Endodermal cell (in vitro differentiated cells): ENCODE results near the gene LILRA6. TPM values are rescaled to one million over a fixed set of nuclear protein-coding genes. Genes with fewer than 3 reads are reported as not detected.
"Not testable (repeated sequence)": the region's sequence is repeated elsewhere in the genome, so short reads cannot be mapped to it uniquely, and the experiment has no call there.

Experiments
- DNase-seq: peaks from one replicate; pipeline ENCODE4 v3.0.0-alpha.2; 2017
- H3K27ac ChIP-seq: 2 replicates; pipeline ENCODE4 v1.5.1; 2013; ENCODE audit warnings: mild to moderate bottlenecking, low read depth, low read length, moderate library complexity
- H3K27me3 ChIP-seq: 2 replicates; pipeline ENCODE4 v1.6.1; 2013; ENCODE audit warnings: mild to moderate bottlenecking, low read length, moderate library complexity; ENCODE audit not compliant: insufficient read depth, control insufficient read depth, poor library complexity, severe bottlenecking
- H3K36me3 ChIP-seq: 2 replicates; pipeline ENCODE4 v1.7.0; 2013; ENCODE audit warnings: mild to moderate bottlenecking, low read length, moderate library complexity; ENCODE audit not compliant: control insufficient read depth, insufficient read depth
- H3K4me1 ChIP-seq: one replicate; pipeline ENCODE4 v1.7.0; 2013; ENCODE audit warnings: low read length; ENCODE audit not compliant: control insufficient read depth, insufficient read depth
- H3K4me3 ChIP-seq: 2 replicates; pipeline ENCODE4 v1.5.1; 2013; ENCODE audit warnings: mild to moderate bottlenecking, low read length, moderate library complexity
- H3K9ac ChIP-seq: 2 replicates; pipeline ENCODE4 v1.6.1; 2013; ENCODE audit warnings: mild to moderate bottlenecking, low read length, moderate library complexity; ENCODE audit not compliant: poor library complexity, severe bottlenecking; ENCODE audit errors: extremely low read depth
- H3K9me3 ChIP-seq: 2 replicates; pipeline ENCODE4 v1.6.1; 2013; ENCODE audit warnings: mild to moderate bottlenecking, low read length, moderate library complexity; ENCODE audit not compliant: control insufficient read depth
- H3K27ac Mint-ChIP-seq: 2 replicates; pipeline ENCODE4 v1.8.0; 2020; ENCODE audit warnings: mixed read lengths
- H3K27me3 Mint-ChIP-seq: 2 replicates; pipeline ENCODE4 v1.8.0; 2021; ENCODE audit warnings: mild to moderate bottlenecking, mixed read lengths; ENCODE audit not compliant: insufficient read depth
- H3K36me3 Mint-ChIP-seq: 2 replicates; pipeline ENCODE4 v1.8.0; 2020; ENCODE audit warnings: low read depth, mixed read lengths
- H3K4me1 Mint-ChIP-seq: 2 replicates; pipeline ENCODE4 v1.8.0; 2020; ENCODE audit warnings: mixed read lengths
- H3K4me3 Mint-ChIP-seq: 2 replicates; pipeline ENCODE4 v1.8.0; 2020; ENCODE audit warnings: mild to moderate bottlenecking, moderate library complexity, mixed read lengths
- H3K9me3 Mint-ChIP-seq: 2 replicates; pipeline ENCODE4 v1.8.0; 2020; ENCODE audit warnings: mild to moderate bottlenecking, mixed read lengths
- CTCF ChIP-seq: fragments of 200-600 bp; sonication (generic); conservative IDR thresholded peaks from 2 replicates; pipeline ENCODE4 v1.5.0; 2021; ENCODE audit warnings: antibody characterized with exemption, mild to moderate bottlenecking
- WGBS, 2 experiments: methylation state at CpG; one replicate each; pipeline versions ENCODE4 v1.1.5 to v1.1.7; 2013; ENCODE audit warnings: missing lambda C conversion rate in 2 of 2, mixed read lengths in 1 of 2; ENCODE audit not compliant: insufficient coverage in 1 of 2, insufficient read length in 1 of 2; 5-methylcytosine and 5-hydroxymethylcytosine counted together
- total RNA-seq, 2 donors: library from RNA; stranded (reverse); fragmentation: NEBNext Ultra II Directional in 1 of 2; extraction: Animal tissue kit (Norgen Biotek cat#: 25700) in 1 of 2; gene quantifications; 2 replicates in 1 of 2; 3 replicates in 1 of 2; pipeline ENCODE4 v1.2.1, GENCODE V29; 2021

Gene LILRA6
- total RNA-seq, 2 donors from 2014 or later: not detected

GRCh38 chr19:54207983-54208783 is 34.4 kb downstream of the LILRA6 start:
- H3K9me3 ChIP-seq: no peaks in the 10 kb centered on the region
- Mint-ChIP-seq H3K27me3 (no peaks in the 10 kb centered on the region), H3K4me3 (no peak overlapping the region), H3K36me3 (peaks cover 69% of the 10 kb centered on the region), H3K27ac (peak overlapping the region; percentile 91), H3K9me3 (no peaks in the 10 kb centered on the region), H3K4me1 (peaks cover 36% of the 10 kb centered on the region)
- peak overlapping the region; percentile 16 for H3K27ac ChIP-seq
- H3K9ac ChIP-seq: no peak overlapping the region
- H3K36me3 ChIP-seq: peaks cover 46% of the 10 kb centered on the region
- no peaks in the 10 kb centered on the region for H3K27me3 ChIP-seq
- peaks cover 16% of the 10 kb centered on the region for H3K4me1 ChIP-seq
- WGBS, 2 experiments: 89 to 90% methylated on average over 11 to 18 of the region's 18 CpGs
- DNase-seq: peak; percentile 83
- no peak overlapping the region for H3K4me3 ChIP-seq
- TF ChIP-seq CTCF: no peak

GRCh38 chr19:54207676-54207982 is 35.0 kb downstream of the LILRA6 start:
- WGBS, 2 experiments: 94 to 97% methylated on average over 5 of the region's 5 CpGs
- no peaks in the 10 kb centered on the region for H3K27me3 ChIP-seq
- H3K4me3 ChIP-seq: no peak overlapping the region
- Mint-ChIP-seq H3K27ac (peak overlapping the region; percentile 91), H3K27me3 (no peaks in the 10 kb centered on the region), H3K9me3 (no peaks in the 10 kb centered on the region), H3K4me3 (no peak overlapping the region), H3K36me3 (peaks cover 69% of the 10 kb centered on the region), H3K4me1 (peaks cover 42% of the 10 kb centered on the region)
- peaks cover 16% of the 10 kb centered on the region for H3K4me1 ChIP-seq
- H3K9ac ChIP-seq: no peak overlapping the region
- no peak overlapping the region for H3K27ac ChIP-seq
- DNase-seq: no peak
- TF ChIP-seq CTCF: no peak
- H3K36me3 ChIP-seq: peaks cover 51% of the 10 kb centered on the region
- no peaks in the 10 kb centered on the region for H3K9me3 ChIP-seq

- DNase-seq, H3K27me3 Mint-ChIP-seq, H3K9ac ChIP-seq, H3K4me3 ChIP-seq, H3K4me3 Mint-ChIP-seq, H3K27me3 ChIP-seq, H3K9me3 Mint-ChIP-seq, H3K9me3 ChIP-seq, H3K27ac ChIP-seq: not testable (repeated sequence)
- Histone ChIP-seq H3K36me3 (peaks cover 56% of the 10 kb centered on the region), H3K4me1 (peaks cover 16% of the 10 kb centered on the region)
- H3K36me3 Mint-ChIP-seq: peaks cover 73% of the 10 kb centered on the region
- 96% methylated on average over 5 to 23 of the region's 23 CpGs for WGBS, 2 experiments
- peak overlapping the region; percentile 91 for H3K27ac Mint-ChIP-seq
- peaks cover 46% of the 10 kb centered on the region for H3K4me1 Mint-ChIP-seq
These were observed 35.4 kb downstream of the LILRA6 start for GRCh38 chr19:54207193-54207592.
